ENCODE measurements around the gene OR10A4.
"Not testable (repeated sequence)": the region's sequence is repeated elsewhere in the genome, so short reads cannot be mapped to it uniquely, and the experiment has no call there.

OR10A4 gene

DNA sequence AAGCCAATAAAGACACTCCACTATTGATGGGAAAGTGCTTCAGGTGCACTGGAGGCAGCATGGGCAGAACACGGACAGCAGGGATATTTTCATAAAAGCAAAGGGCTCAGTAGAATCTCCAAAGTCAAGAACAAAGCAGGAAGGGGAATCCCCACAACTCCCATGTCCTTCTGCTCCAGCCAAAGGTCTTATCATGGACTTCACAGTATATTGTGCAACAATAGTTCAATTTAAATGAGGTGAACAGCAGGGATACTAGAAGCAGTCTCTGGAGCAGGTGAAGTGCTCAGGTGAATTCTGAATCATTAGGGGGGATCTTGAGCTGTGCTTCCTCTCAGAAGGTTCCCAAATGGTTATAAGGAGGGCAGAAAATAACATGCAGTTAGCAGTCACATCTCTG is 22.5 kb downstream of the OR10A4 start:
- no peak for DNase-seq (ENCODE audit: low read depth in 2 of 2)

DNA sequence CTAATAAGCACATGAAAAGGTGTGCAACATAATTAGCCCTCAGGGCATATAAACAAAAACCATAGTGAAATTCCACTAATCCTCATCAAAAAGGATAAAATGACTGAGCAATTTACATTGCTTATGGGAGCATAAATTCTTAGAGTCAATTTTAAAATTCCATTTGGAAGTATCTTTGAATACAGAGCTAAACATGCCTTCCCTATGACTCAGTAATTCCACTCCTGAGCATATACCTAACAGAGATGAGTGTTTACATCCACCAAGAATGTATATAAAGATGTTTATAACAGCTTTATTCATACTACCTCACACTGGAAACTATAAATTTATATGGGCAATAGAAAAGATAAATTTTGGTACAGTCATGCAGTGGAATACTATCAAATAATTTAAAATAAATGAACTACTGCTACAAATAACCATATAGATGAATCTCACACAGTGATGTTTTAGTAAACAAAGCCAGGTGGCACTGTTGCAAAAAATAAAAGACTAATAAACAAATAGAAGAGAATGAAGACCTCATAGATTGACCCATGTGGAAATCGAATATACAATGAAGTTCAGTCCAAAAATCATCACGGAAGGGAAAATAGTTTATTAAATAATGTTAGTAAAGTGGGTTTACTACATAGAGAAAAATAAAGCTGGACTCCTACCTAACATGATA is 24.0 kb downstream of the OR10A4 start:
- DNase-seq (ENCODE audit: low read depth in 2 of 2) = no peak

DNA sequence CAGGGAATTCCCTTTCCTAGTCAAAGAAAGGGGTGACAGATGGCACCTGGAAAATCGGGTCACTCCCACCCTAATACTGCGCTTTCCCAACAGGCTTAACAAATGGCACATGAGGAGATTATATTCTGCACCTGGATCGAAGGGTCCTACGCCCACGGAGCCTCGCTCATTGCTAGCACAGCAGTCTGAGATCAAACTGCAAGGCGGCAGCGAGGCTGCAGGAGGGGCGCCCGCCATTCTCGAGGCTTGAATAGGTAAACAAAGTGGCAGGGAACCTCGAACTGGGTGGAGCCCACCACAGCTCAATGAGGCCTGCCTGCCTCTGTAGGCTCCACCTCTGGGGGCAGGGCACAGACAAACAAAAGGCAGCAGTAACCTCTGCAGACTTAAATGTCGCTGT is 28.4 kb downstream of the OR10A4 start:
- not testable (repeated sequence) for DNase-seq (ENCODE audit: low read depth in 2 of 2)

DNA sequence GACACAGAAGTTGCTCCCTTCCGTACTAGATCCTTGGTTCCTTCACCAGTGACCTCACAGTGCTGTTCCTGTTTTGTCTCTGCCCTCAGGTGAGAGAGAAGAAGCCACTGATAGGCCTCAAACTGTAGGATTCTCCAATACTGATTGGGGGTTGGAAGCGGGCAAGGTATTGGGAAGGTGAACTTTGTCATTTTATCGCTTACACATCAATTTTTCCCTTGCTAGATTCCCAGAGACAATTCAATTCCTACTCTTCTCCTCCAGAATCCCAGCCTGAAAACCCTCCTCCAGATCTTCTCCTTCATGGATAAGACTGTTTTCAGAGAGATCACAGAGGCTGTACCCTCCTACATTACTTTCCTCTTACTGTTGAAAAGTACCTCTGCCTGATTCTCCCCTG is 35.0 kb downstream of the OR10A4 start:
- DNase-seq (ENCODE audit: low read depth in 2 of 2) = no peak

DNA sequence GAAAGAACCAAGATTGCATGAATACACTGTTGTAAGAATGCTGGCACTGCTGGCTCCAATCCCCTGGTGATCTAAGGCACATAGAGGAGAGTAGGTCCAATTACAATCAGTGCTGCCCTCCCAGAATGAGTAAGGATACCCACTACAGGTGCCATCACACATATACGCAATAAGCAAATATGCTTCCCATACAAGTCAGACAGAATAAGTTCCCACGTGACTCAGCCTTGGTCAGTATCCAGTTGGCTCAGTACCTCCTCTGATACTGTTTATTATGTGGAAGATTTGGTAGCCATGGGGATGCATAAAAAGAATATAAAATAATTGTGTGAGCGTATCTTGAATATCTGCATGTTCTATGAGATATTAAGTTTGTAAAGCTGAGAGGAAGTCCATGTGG is 35.5 kb downstream of the OR10A4 start:
- DNase-seq (ENCODE audit: low read depth in 2 of 2) = no peak

- no peak for DNase-seq (ENCODE audit: low read depth in 2 of 2)
Measured at GRCh38 chr11:6919698-6920097, 43.3 kb downstream of the OR10A4 start.

DNA sequence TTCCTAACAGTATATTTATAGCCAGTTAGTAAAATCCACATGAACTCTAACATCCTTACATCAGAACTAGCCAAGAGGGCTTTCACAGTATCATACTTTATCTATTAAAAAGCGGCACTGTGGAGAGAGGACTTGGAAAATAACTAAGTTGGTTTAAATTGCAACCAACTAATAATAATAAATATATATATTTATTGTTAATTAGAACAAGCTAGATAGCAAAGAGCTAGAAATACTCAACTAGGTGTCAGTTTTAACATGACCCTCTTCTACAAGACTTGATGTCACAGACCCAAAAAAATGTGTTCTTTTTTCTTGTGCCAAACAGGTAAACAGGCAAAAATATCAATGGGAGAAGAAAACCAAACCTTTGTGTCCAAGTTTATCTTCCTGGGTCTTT is 44.3 kb downstream of the OR10A4 start, which contains the start of gene OR2D3:
OR2D3 (plus strand) TSS at position 301 of the 400 bp plus-strand sequence; CDS start at position 301, 0 bp downstream.
- no peak for DNase-seq (ENCODE audit: low read depth in 2 of 2)

- no peak for DNase-seq (ENCODE audit: low read depth in 2 of 2)
Measured at GRCh38 chr11:6925007-6925577, 48.7 kb downstream of the OR10A4 start.

DNA sequence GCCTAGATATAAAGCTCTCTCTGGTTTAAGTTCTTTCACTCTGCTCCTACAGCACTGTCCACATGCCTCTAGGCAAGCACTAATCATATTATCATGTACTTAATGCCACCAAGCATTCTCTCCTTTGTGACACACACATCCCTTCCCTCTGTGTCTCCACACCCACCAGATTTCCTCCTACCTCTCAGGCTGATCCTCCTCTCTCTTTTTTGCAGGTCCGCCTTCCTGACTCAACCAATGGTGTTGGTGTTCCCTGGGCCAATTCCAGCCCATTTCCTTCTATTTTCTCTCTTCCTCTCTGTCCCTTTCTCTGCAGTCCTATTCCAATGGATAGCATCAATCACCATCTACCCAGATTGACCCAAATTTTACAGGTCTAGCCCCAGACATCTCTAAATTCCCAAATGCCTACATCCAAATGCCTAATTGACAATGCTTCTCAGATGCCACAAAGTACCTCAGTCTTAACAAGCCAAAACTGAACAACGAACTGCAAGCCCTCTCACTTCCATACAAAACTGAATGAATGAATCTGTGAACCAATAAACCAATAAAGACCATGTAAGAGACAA is 49.3 kb downstream of the OR10A4 start:
- no peak for DNase-seq (ENCODE audit: low read depth in 2 of 2)

GRCh38 chr11:6926208-6927029 is 50.0 kb downstream of the OR10A4 start, which contains the start of gene ZNF215:
Gene ZNF215, plus strand, starts transcription at chr11:6926426. Its CDS starts 5,847 bp downstream, at chr11:6932273.
- no peak for DNase-seq (ENCODE audit: low read depth in 2 of 2)

DNA sequence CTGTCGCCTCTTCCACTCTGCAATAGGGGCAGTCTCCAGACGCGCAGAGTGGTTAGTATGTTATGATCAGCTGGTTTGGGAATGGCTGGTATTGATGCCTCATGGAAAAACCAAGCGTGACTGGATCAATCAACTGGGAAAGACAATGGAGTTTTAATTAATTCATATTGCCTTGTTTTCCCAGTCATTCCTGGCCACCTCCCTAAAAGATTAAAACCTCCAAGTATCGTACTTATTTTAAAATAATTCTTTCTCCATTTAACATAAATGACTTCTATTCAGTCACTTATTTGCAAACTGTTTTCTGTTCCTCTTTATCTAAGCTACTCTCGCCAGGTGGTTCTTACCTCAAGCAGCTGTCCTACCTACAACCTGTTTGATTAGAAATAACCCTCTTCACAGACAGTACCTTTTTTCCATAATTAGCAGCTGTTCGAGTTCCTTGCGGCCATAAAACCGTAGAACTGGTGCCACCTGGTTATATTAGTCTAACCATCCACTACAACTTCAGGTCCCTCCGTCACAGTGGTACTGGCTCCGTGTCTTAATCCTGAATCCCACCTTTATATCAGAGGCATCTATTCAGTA is 50.7 kb downstream of the OR10A4 start:
- no peak for DNase-seq (ENCODE audit: low read depth in 2 of 2)
